H1 (cell line): ENCODE results near the gene SPATA7. TPM values are rescaled to one million over a fixed set of nuclear protein-coding genes. Genes with fewer than 3 reads are reported as not detected.

Experiments
- CTCF ChIA-PET: fragments of 300-600 bp; sonication (Branson Sonifier 250); formaldehyde crosslinking; loops from one replicate; lab custom pipeline; 2021; ENCODE audit not compliant: partially characterized antibody; lab: Charles Lee
- POLR2A ChIA-PET: fragments of 300-600 bp; sonication (Branson Sonifier 250); formaldehyde crosslinking; loops from one replicate; lab custom pipeline; 2021; ENCODE audit warnings: inconsistent platforms; ENCODE audit not compliant: partially characterized antibody; lab: Charles Lee
- DNase-seq, 2 experiments: peaks; one replicate each; pipeline versions ENCODE4 v3.0.0 to v3.0.0-alpha.2; 2010 to 2022; ENCODE audit warnings: low spot score in 2 of 2, low read depth in 1 of 2, mixed read lengths in 1 of 2
- FAIRE-seq: peaks from 2 replicates; lab custom pipeline; 2011; peaks lifted over from hg19 to GRCh38; lab: Jason Lieb, UNC
- H2AFZ ChIP-seq: 2 replicates; pipeline ENCODE4 v1.8.1; 2012; ENCODE audit warnings: low read length, inconsistent platforms
- H2AK5ac ChIP-seq: 2 replicates; pipeline ENCODE4 v1.6.1; 2013; ENCODE audit warnings: low read depth, low read length
- H2BK120ac ChIP-seq: replicated peaks from 2 replicates; pipeline ENCODE3; 2013; ENCODE audit warnings: low read depth, low read length, inconsistent platforms
- H2BK12ac ChIP-seq: 2 replicates; pipeline ENCODE4 v1.6.1; 2013; ENCODE audit warnings: low read depth, low read length
- H2BK15ac ChIP-seq: 2 replicates; pipeline ENCODE4 v1.6.1; 2013; ENCODE audit warnings: low read length
- H2BK20ac ChIP-seq: 2 replicates; pipeline ENCODE4 v1.6.1; 2013; ENCODE audit warnings: low read length
- H2BK5ac ChIP-seq: 2 replicates; pipeline ENCODE4 v1.6.1; 2013; ENCODE audit warnings: low read depth, low read length
- H3K14ac ChIP-seq: 2 replicates; pipeline ENCODE4 v1.6.1; 2013; ENCODE audit warnings: inconsistent platforms; ENCODE audit not compliant: insufficient read length
- H3K18ac ChIP-seq: 2 replicates; pipeline ENCODE4 v1.6.1; 2013; ENCODE audit warnings: low read length; ENCODE audit errors: extremely low read depth
- H3K23ac ChIP-seq: 2 replicates; pipeline ENCODE4 v1.6.1; 2013; ENCODE audit warnings: inconsistent platforms; ENCODE audit not compliant: insufficient read length
- H3K23me2 ChIP-seq: 2 replicates; pipeline ENCODE4 v1.6.1; 2013; ENCODE audit warnings: low read depth, low read length
- H3K27ac ChIP-seq: 2 replicates; pipeline ENCODE4 v1.6.1; 2011; ENCODE audit warnings: low read depth, low read length, inconsistent platforms
- H3K27me3 ChIP-seq, 4 experiments: replicated peaks in 1 of 4; 1 replicate in 1 of 4; 2 replicates in 3 of 4; pipeline versions ENCODE4 v1.6.1 to v1.8.1; 2011 to 2013; ENCODE audit warnings: low read length in 3 of 4, mild to moderate bottlenecking in 3 of 4, inconsistent platforms in 2 of 4, mixed read lengths in 2 of 4, moderate library complexity in 1 of 4; ENCODE audit not compliant: control insufficient read depth in 3 of 4, insufficient read depth in 3 of 4; ENCODE audit errors: extremely low read depth in 1 of 4
- H3K36me3 ChIP-seq, 4 experiments: 2 replicates each; pipeline versions ENCODE4 v1.6.1 to v1.8.1; 2011 to 2013; ENCODE audit warnings: mild to moderate bottlenecking in 4 of 4, low read length in 3 of 4, moderate library complexity in 2 of 4, control low read depth in 1 of 4, inconsistent platforms in 1 of 4; ENCODE audit not compliant: insufficient read depth in 4 of 4, control insufficient read depth in 2 of 4
- H3K4ac ChIP-seq: replicated peaks from 2 replicates; pipeline ENCODE3; 2013; ENCODE audit warnings: low read length, low read depth, mixed read lengths, inconsistent platforms; ENCODE audit not compliant: insufficient read length
- H3K4me1 ChIP-seq, 4 experiments: replicated peaks in 1 of 4; 1 replicate in 1 of 4; 2 replicates in 3 of 4; pipeline versions ENCODE4 v1.6.1 to v1.8.1; 2011 to 2013; ENCODE audit warnings: low read length in 3 of 4, inconsistent platforms in 2 of 4, mixed read lengths in 1 of 4; ENCODE audit not compliant: insufficient read depth in 4 of 4, control insufficient read depth in 3 of 4
- H3K4me2 ChIP-seq, 2 experiments: 2 replicates each; pipeline versions ENCODE4 v1.6.1 to v1.8.1; 2011 to 2013; ENCODE audit warnings: low read depth in 2 of 2, low read length in 2 of 2, control low read depth in 1 of 2, inconsistent platforms in 1 of 2, mild to moderate bottlenecking in 1 of 2; ENCODE audit not compliant: insufficient read depth in 1 of 2
- H3K4me3 ChIP-seq, 4 experiments: fragments of 200-600, 300-600 bp in 1 of 4; sonication (generic), shearing (Covaris generic), sonication (Bioruptor Twin) in 1 of 4; 2 replicates each; pipeline versions ENCODE4 v1.5.1 to v1.8.1; 2011 to 2016; ENCODE audit warnings: low read length in 4 of 4, low read depth in 3 of 4, control low read depth in 2 of 4, inconsistent platforms in 2 of 4, mild to moderate bottlenecking in 2 of 4, mixed read lengths in 1 of 4, moderate library complexity in 1 of 4; ENCODE audit not compliant: insufficient read depth in 2 of 4; ENCODE audit errors: extremely low read depth in 1 of 4
- H3K56ac ChIP-seq: replicated peaks from 2 replicates; pipeline ENCODE3; 2013; ENCODE audit warnings: low read depth, mild to moderate bottlenecking, mixed read lengths, low read length, inconsistent platforms; ENCODE audit not compliant: insufficient read length
- H3K79me1 ChIP-seq: 2 replicates; pipeline ENCODE4 v1.6.1; 2013; ENCODE audit warnings: low read depth, low read length, control low read depth
- H3K79me2 ChIP-seq, 2 experiments: 2 replicates each; pipeline versions ENCODE4 v1.6.1 to v1.8.1; 2012 to 2013; ENCODE audit warnings: low read length in 2 of 2, mild to moderate bottlenecking in 2 of 2, inconsistent platforms in 1 of 2; ENCODE audit not compliant: insufficient read depth in 2 of 2, control insufficient read depth in 1 of 2
- H3K9ac ChIP-seq, 4 experiments: replicated peaks in 1 of 4; 1 replicate in 1 of 4; 2 replicates in 3 of 4; pipeline versions ENCODE4 v1.6.1 to v1.8.1; 2011 to 2013; ENCODE audit warnings: low read depth in 3 of 4, low read length in 3 of 4, control low read depth in 2 of 4, mild to moderate bottlenecking in 2 of 4, moderate library complexity in 2 of 4, inconsistent platforms in 1 of 4; ENCODE audit errors: extremely low read depth in 1 of 4
- H3K9me3 ChIP-seq, 2 experiments: 2 replicates each; pipeline versions ENCODE4 v1.6.1 to v1.8.1; 2012 to 2013; ENCODE audit warnings: mild to moderate bottlenecking in 2 of 2, moderate library complexity in 2 of 2, control low read depth in 1 of 2, inconsistent platforms in 1 of 2, low read depth in 1 of 2, low read length in 1 of 2, mixed read lengths in 1 of 2; ENCODE audit not compliant: insufficient read depth in 2 of 2
- H4K20me1 ChIP-seq, 2 experiments: replicated peaks in 1 of 2; 2 replicates each; pipeline versions ENCODE3 to v1.8.1; 2011 to 2013; ENCODE audit warnings: inconsistent platforms in 2 of 2, low read length in 2 of 2, mild to moderate bottlenecking in 1 of 2; ENCODE audit not compliant: insufficient read depth in 2 of 2, control insufficient read depth in 1 of 2
- H4K5ac ChIP-seq: 2 replicates; pipeline ENCODE4 v1.6.1; 2013; ENCODE audit warnings: low read length, low read depth, mixed read lengths, inconsistent platforms; ENCODE audit not compliant: insufficient read length
- H4K8ac ChIP-seq: 2 replicates; pipeline ENCODE4 v1.8.0; 2013; ENCODE audit warnings: mild to moderate bottlenecking, moderate library complexity, low read length, inconsistent platforms; ENCODE audit not compliant: insufficient read depth; ENCODE audit errors: extremely low read depth
- H4K91ac ChIP-seq: replicated peaks from 2 replicates; pipeline ENCODE3; 2013; ENCODE audit warnings: low read length, mixed read lengths, inconsistent platforms; ENCODE audit not compliant: insufficient read length
- CHD1 ChIP-seq: IDR thresholded peaks from 2 replicates; pipeline ENCODE4 v1.6.1; 2012; ENCODE audit warnings: low read depth, low read length, improper control_type of control experiment
- KDM5A ChIP-seq: fragments of 200-600 bp; IDR thresholded peaks from 2 replicates; pipeline ENCODE4 v1.7.1; 2012; ENCODE audit warnings: mild to moderate bottlenecking, low read length, inconsistent platforms, mixed read lengths
- NANOG ChIP-seq: IDR thresholded peaks from 2 replicates; pipeline ENCODE4 v1.6.1; 2011; ENCODE audit warnings: low read length, low read depth, mild to moderate bottlenecking, inconsistent platforms; ENCODE audit not compliant: insufficient read depth, poor library complexity, severe bottlenecking
- WGBS, 2 experiments: shearing (Covaris generic) in 1 of 2; methylation state at CpG; one replicate each; pipeline versions ENCODE4 v1.1.6 to v1.1.7; 2013 to 2015; ENCODE audit warnings: low lambda C conversion rate in 2 of 2, mixed read lengths in 2 of 2, inconsistent platforms in 1 of 2, low coverage in 1 of 2, missing lambda C conversion rate in 1 of 2; ENCODE audit not compliant: insufficient replicate concordance in 2 of 2, insufficient coverage in 1 of 2, insufficient read length in 1 of 2; ENCODE audit errors: extremely low coverage in 1 of 2, missing lambda C conversion rate in 1 of 2; 5-methylcytosine and 5-hydroxymethylcytosine counted together
- polyA plus RNA-seq, 7 experiments: library from polyadenylated mRNA; depleted of rRNA in 3 of 7; stranded (reverse) in 5 of 7; unstranded in 2 of 7; fragments of >200 nt in 5 of 7; fragments of 200-250 nt in 2 of 7; gene quantifications; 1 replicate in 5 of 7; 2 replicates in 1 of 7; 4 replicates in 1 of 7; pipeline versions ENCODE4 v1.2.1 to v1.2.3, GENCODE V29; 2011 to 2013; ENCODE audit warnings: missing spikeins in 2 of 7, mixed read lengths in 2 of 7
- total RNA-seq: library from RNA; stranded (reverse); fragmentation: NEBNext Ultra II Directional; extraction: Animal tissue kit (Norgen Biotek cat#: 25700); gene quantifications from 2 replicates; pipeline ENCODE4 v1.2.1, GENCODE V29; 2021

Gene SPATA7
- total and polyA plus RNA-seq, 2 of the 8 experiments (the other 6 are each of a cell fraction or from before 2014, with no cell fraction given) = 3.8 to 6.7 TPM

DNA sequence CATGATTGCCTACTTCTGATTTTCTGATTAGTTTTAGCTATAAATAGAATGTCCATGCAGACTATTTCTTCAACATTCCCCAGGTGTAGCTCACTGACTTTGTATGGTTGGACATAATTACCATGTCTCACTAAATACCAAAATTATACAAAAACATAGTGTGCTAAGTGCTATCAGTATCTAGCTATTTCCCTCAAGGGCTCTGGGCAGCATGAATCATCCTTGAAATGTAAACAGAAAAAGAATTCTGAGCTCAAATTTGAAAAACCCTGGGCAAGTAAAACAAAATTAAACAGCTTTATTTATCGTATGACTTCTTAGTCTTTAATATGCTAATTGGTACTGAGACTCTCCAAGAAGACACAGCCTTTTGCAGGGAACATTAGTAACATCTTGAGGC is 82.9 kb downstream of the SPATA7 start:
- Histone ChIP-seq H2BK20ac (no peak overlapping the region), H3K23me2 (no peaks in the 10 kb centered on the region), H3K56ac (no peak overlapping the region), H3K79me2 (no peaks in the 10 kb centered on the region), H4K8ac (no peak overlapping the region), H3K4ac (no peak overlapping the region), H2AK5ac (no peak overlapping the region), H2BK5ac (no peak overlapping the region), H2AFZ (no peak overlapping the region), H3K9ac (no peak overlapping the region), H3K4me1 (no peaks in the 10 kb centered on the region)
- FAIRE-seq = no peak
- 95% methylated on average over 1 of the region's 1 CpG; no CpG with 5 or more reads in 1 of the 2 experiments for WGBS, 2 experiments
- no peak for TF ChIP-seq NANOG
- no peak for TF ChIP-seq CHD1
- TF ChIP-seq KDM5A = no peak
- TF ChIP-seq, all 59 proteins: peak for 0
- no peak overlapping the region for H4K91ac ChIP-seq
- no peak overlapping the region for H3K18ac ChIP-seq
- no peaks in the 10 kb centered on the region for H3K79me1 ChIP-seq
- no peak overlapping the region for H3K27ac ChIP-seq
- H3K27me3 ChIP-seq = no peaks in the 10 kb centered on the region
- peaks cover 0 to 49% (median 18%) of the 10 kb centered on the region in 4 experiments; a peak in 6 of 8 replicates for H3K36me3 ChIP-seq
- no peak overlapping the region for H2BK120ac ChIP-seq
- no peaks in the 10 kb centered on the region for H3K9me3 ChIP-seq
- no peak overlapping the region for H4K5ac ChIP-seq
- no peak overlapping the region for H3K4me2 ChIP-seq
- no peak for DNase-seq
- ChIA-PET POLR2A (no interaction called here), CTCF (interaction anchor here (1.1 to 2.9 kb wide), 6 partner anchors 10 to 523 kb away, joined by 3 to 8 read pairs (median 4); no protein-coding TSS in a partner anchor)
- H2BK15ac ChIP-seq = no peak overlapping the region
- no peak overlapping the region for H2BK12ac ChIP-seq
- no peak overlapping the region for H3K23ac ChIP-seq
- no peak overlapping the region for H3K14ac ChIP-seq
- H4K20me1 ChIP-seq = peaks cover 0 to 3% of the 10 kb centered on the region in 2 experiments
- H3K4me3 ChIP-seq = no peak overlapping the region
